ENCODE data around the gene ZNF423.

ZNF423 gene

DNA sequence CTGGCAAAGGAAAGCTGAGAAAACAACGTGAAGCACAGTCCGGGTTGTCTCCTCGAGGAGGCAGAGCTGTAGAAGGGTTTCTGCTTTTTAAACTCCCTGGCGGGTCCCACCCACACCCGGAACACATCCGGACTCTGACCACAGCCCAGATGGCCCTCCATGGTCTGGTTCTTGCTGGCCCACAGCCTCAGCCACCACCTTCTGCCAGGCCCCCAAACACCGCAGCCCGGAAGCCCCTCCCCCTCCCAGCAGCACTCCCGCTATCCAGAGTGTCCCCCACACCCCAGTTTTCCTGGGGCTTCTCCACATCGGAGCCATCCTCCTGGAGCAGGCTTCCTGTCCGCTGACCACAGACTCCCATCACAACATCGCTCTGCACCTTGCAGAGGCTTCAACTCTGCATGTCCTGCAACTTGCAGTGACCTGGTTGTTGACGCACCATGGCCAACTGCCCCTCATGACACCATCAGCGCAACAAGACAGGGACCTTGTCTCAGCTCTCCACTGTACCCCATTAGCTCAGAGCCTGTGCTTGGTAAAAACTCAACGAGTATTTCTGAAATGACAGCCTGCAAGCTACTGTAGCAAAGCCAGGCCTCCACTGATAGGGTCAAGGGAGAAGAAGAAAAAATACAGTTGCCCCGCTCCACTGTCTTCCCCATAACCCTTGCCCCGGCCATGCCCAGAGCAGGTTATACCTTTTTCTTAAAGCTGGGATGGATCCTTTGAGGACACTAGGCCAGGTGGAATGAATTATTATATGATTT is 352.5 kb downstream of the ZNF423 start:
- no peaks in the 10 kb centered on the region for H3K36me3 ChIP-seq (ENCODE audit: insufficient read depth, low read length)

DNA sequence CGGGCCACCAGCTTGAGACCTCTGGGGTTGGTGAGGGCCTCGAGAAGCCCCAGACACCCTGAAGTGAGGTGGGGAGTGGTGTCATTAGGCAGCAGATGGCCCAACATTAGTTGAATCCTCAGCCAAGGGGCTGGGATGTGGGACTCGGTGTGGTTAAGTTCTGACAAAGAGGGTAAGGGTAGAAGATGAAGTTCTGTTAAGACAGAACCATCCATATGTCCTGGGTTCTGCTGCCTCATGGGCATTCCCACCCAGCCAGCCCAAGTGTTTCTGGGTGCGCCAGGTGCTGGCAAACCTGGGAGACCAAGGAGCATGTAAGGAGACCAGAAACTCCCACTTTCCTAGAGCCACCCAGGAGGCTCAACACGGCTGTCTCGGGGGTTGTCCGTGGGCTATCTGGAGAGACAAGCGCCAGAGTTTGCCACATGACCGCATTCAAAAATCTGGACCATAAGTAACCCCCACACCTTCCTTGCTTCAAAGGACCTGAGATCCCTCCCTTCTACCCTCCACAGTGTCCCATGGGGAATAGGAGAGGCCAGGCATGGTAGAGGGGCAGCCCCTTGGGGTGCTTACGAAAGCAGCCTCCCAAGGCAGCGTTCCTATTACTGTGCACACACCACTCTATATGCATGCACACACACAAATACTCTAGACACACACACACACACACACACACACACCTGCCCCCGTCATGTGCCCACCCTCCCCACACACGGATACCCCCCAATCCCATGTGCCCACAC is 353.6 kb downstream of the ZNF423 start:
- Histone ChIP-seq H3K4me3 (ENCODE audit: low read length) (no peak overlapping the region), H3K36me3 (ENCODE audit: insufficient read depth, low read length) (no peaks in the 10 kb centered on the region), H3K4me2 (ENCODE audit: low read length) (no peak overlapping the region), H3K9me3 (replicated peaks; ENCODE audit: low read length) (no peaks in the 10 kb centered on the region), H3K27me3 (ENCODE audit: control insufficient read depth, insufficient read depth, low read length) (no peaks in the 10 kb centered on the region), H3K9ac (ENCODE audit: low read depth, low read length) (no peak overlapping the region), H3K4me1 (ENCODE audit: control insufficient read depth, insufficient read depth, low read length) (no peaks in the 10 kb centered on the region)

More for the DNA sequence above, 352.5 kb downstream of the ZNF423 start:
- no peak overlapping the region for H3K4me3 ChIP-seq (ENCODE audit: low read length)
- no peaks in the 10 kb centered on the region for H3K4me1 ChIP-seq (ENCODE audit: control insufficient read depth, insufficient read depth, low read length)
- no peaks in the 10 kb centered on the region for H3K27me3 ChIP-seq (ENCODE audit: control insufficient read depth, insufficient read depth, low read length)
- H3K9ac ChIP-seq (ENCODE audit: low read depth, low read length): no peak overlapping the region
- H3K9me3 ChIP-seq (replicated peaks; ENCODE audit: low read length): no peaks in the 10 kb centered on the region
- H3K4me2 ChIP-seq (ENCODE audit: low read length): no peak overlapping the region

DNA sequence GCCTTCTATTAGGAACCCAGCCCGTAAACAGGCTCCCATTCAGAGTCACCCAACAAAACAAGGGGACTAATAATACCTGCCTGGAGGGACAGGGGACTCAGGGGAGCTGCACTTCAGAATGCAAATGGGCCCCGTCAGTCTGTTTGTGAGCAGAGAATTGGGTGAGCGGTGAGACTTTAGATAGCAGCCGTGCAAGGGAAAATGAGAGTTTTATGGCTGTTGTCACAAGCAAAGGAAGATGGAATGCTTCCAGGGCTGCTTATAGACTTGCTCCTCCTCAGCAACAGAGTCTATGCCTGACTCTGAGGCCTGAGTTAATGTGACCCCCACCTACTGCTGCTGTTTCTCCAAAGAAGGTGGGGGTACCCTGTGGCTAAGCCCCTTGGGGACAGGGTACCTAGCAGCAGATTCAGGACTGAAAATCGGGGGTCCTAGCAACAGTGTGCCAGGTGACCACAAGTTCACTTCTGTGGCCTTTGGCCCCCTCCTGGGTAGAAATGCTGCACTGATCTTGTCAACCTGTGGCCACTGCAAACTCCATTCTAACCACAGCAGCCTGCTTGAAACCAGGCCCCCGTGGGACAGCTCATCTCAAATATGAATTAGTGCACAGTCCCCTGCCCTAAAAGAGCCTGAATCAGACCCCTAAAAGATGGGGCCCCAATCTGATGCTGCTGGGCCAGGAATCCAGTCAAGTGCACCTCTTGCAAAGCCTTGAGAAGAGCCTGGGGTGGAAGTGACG is 355.9 kb downstream of the ZNF423 start:
- no peaks in the 10 kb centered on the region for H3K27me3 ChIP-seq (ENCODE audit: control insufficient read depth, insufficient read depth, low read length)
- no peaks in the 10 kb centered on the region for H3K4me1 ChIP-seq (ENCODE audit: control insufficient read depth, insufficient read depth, low read length)
- H3K9ac ChIP-seq (ENCODE audit: low read depth, low read length): no peak overlapping the region
- H3K4me2 ChIP-seq (ENCODE audit: low read length): no peak overlapping the region
- no peak overlapping the region for H3K4me3 ChIP-seq (ENCODE audit: low read length)
- no peaks in the 10 kb centered on the region for H3K9me3 ChIP-seq (replicated peaks; ENCODE audit: low read length)
- no peaks in the 10 kb centered on the region for H3K36me3 ChIP-seq (ENCODE audit: insufficient read depth, low read length)

GRCh38 chr16:49499414-49499785 is 356.5 kb downstream of the ZNF423 start:
- Histone ChIP-seq H3K4me2 (ENCODE audit: low read length) (no peak overlapping the region), H3K36me3 (ENCODE audit: insufficient read depth, low read length) (no peaks in the 10 kb centered on the region), H3K27me3 (ENCODE audit: control insufficient read depth, insufficient read depth, low read length) (no peaks in the 10 kb centered on the region), H3K4me1 (ENCODE audit: control insufficient read depth, insufficient read depth, low read length) (no peaks in the 10 kb centered on the region), H3K9me3 (replicated peaks; ENCODE audit: low read length) (no peaks in the 10 kb centered on the region), H3K9ac (ENCODE audit: low read depth, low read length) (no peak overlapping the region), H3K4me3 (ENCODE audit: low read length) (no peak overlapping the region)

GRCh38 chr16:49498666-49499413 is 357.1 kb downstream of the ZNF423 start:
- peaks cover 4% of the 10 kb centered on the region for H3K27me3 ChIP-seq (ENCODE audit: control insufficient read depth, insufficient read depth, low read length)
- no peaks in the 10 kb centered on the region for H3K9me3 ChIP-seq (replicated peaks; ENCODE audit: low read length)
- H3K4me3 ChIP-seq (ENCODE audit: low read length): no peak overlapping the region
- H3K36me3 ChIP-seq (ENCODE audit: insufficient read depth, low read length): no peaks in the 10 kb centered on the region
- H3K4me1 ChIP-seq (ENCODE audit: control insufficient read depth, insufficient read depth, low read length): no peaks in the 10 kb centered on the region
- H3K4me2 ChIP-seq (ENCODE audit: low read length): no peak overlapping the region
- no peak overlapping the region for H3K9ac ChIP-seq (ENCODE audit: low read depth, low read length)

DNA sequence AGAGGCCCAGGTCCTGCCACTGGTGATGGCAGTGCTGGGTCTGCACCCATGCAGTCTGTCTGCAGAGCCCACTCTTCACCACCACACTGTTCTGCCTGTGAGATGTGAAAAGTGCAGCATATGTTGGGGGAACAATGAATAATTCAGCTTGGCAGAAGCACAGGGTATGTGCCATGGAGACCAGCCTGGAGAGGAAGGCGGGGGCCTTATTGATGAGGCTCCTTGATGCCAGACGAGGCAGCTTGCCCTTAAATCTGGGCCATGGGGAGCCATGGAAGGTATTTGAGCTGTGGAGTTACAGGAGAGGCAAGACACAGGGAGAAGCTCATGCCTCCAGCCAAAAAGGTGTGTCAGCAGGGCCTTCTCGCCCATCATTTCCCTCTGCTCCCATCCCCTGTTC is 357.6 kb downstream of the ZNF423 start:
- no peaks in the 10 kb centered on the region for H3K9me3 ChIP-seq (replicated peaks; ENCODE audit: low read length)

DNA sequence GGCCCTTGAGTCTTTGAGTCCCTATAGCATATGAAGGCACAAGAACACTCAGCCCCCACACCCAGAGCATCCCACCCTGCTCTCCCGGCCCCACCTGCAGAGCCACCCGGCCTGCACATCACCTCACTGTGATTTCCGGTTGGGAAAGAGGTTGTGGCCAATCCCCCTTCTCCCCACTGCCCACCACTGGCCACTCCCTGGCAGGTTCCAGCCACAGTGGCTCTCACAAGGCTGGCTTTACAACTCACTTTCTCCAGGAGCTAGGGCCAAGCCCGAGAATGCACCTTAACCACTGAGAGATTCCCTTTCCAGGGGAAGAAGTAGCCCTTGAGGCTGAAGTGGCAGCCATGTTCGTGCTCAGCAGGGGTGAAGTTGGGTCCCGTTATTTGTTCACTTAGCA is 358.4 kb downstream of the ZNF423 start:
- Histone ChIP-seq H3K4me3 (ENCODE audit: low read length) (no peak overlapping the region), H3K4me1 (ENCODE audit: control insufficient read depth, insufficient read depth, low read length) (no peaks in the 10 kb centered on the region), H3K36me3 (ENCODE audit: insufficient read depth, low read length) (no peaks in the 10 kb centered on the region), H3K9ac (ENCODE audit: low read depth, low read length) (no peak overlapping the region), H3K27me3 (ENCODE audit: control insufficient read depth, insufficient read depth, low read length) (peaks cover 5% of the 10 kb centered on the region), H3K4me2 (ENCODE audit: low read length) (no peak overlapping the region), H3K9me3 (replicated peaks; ENCODE audit: low read length) (no peaks in the 10 kb centered on the region)

More for the DNA sequence above, 357.6 kb downstream of the ZNF423 start:
- Histone ChIP-seq H3K4me3 (ENCODE audit: low read length) (no peak overlapping the region), H3K4me1 (ENCODE audit: control insufficient read depth, insufficient read depth, low read length) (no peaks in the 10 kb centered on the region), H3K36me3 (ENCODE audit: insufficient read depth, low read length) (no peaks in the 10 kb centered on the region), H3K9ac (ENCODE audit: low read depth, low read length) (no peak overlapping the region), H3K4me2 (ENCODE audit: low read length) (no peak overlapping the region), H3K27me3 (ENCODE audit: control insufficient read depth, insufficient read depth, low read length) (peaks cover 5% of the 10 kb centered on the region)

- Histone ChIP-seq H3K9me3 (replicated peaks; ENCODE audit: low read length) (no peaks in the 10 kb centered on the region), H3K27me3 (ENCODE audit: control insufficient read depth, insufficient read depth, low read length) (peaks cover 10% of the 10 kb centered on the region), H3K36me3 (ENCODE audit: insufficient read depth, low read length) (no peaks in the 10 kb centered on the region), H3K9ac (ENCODE audit: low read depth, low read length) (no peak overlapping the region), H3K4me1 (ENCODE audit: control insufficient read depth, insufficient read depth, low read length) (peaks cover 5% of the 10 kb centered on the region), H3K4me3 (ENCODE audit: low read length) (no peak overlapping the region), H3K4me2 (ENCODE audit: low read length) (no peak overlapping the region)
Observed at GRCh38 chr16:49496656-49497055, 359.3 kb downstream of the ZNF423 start.

DNA sequence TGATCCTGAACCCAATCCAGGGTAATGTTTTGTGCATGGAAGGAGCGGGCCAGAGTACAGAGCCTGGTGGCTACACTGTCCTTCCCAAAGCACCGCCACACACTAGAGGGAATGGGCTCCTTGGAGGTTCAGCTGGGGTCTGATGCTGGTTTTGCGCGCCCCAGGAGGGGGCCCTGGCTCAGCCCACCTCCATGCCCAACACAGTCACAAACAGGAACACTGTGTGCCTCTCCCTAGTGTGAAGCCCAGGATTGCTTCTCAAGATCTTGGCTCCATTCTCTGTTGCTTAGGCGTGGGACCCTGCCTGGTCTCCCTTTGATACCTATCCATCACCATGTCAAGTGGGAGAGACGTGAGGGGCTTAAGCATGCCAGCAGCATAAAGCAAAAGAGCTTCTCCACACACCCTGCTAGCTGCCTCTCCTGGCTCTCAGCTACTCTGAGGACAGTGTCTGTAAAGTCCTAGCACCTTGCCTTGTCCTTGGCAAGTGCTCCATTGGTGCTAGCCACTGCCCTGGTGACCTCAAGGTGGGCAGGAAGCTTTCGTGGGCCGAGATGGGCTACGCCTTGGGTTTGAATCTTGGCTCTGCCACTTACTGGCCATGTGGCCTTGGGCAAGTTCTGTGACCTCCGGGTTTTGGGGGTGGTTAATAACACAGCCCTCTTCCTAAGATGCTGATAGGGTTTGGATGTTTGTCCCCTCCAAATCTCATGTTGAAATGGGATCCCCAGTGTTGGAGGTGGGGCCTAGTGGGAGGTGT is 360.1 kb downstream of the ZNF423 start:
- Histone ChIP-seq H3K36me3 (ENCODE audit: insufficient read depth, low read length) (no peaks in the 10 kb centered on the region), H3K9ac (ENCODE audit: low read depth, low read length) (no peak overlapping the region), H3K4me2 (ENCODE audit: low read length) (no peak overlapping the region), H3K4me1 (ENCODE audit: control insufficient read depth, insufficient read depth, low read length) (peaks cover 6% of the 10 kb centered on the region), H3K27me3 (ENCODE audit: control insufficient read depth, insufficient read depth, low read length) (peaks cover 15% of the 10 kb centered on the region), H3K9me3 (replicated peaks; ENCODE audit: low read length) (no peaks in the 10 kb centered on the region), H3K4me3 (ENCODE audit: low read length) (no peak overlapping the region)

- Histone ChIP-seq H3K4me3 (ENCODE audit: low read length) (no peak overlapping the region), H3K4me1 (ENCODE audit: control insufficient read depth, insufficient read depth, low read length) (peaks cover 6% of the 10 kb centered on the region), H3K27me3 (ENCODE audit: control insufficient read depth, insufficient read depth, low read length) (peaks cover 19% of the 10 kb centered on the region), H3K36me3 (ENCODE audit: insufficient read depth, low read length) (no peaks in the 10 kb centered on the region), H3K9ac (ENCODE audit: low read depth, low read length) (no peak overlapping the region), H3K4me2 (ENCODE audit: low read length) (no peak overlapping the region), H3K9me3 (replicated peaks; ENCODE audit: low read length) (no peaks in the 10 kb centered on the region)
Observed at GRCh38 chr16:49494891-49495566, 360.9 kb downstream of the ZNF423 start.

Measured in skeletal muscle satellite cell (primary cell).